Spleen (tissue), 7 donors: Measurements from ENCODE around the gene PMVK.

ENCODE experiments used
- CTCF ChIP-seq, 11 experiments: fragments of 200-600 bp in 7 of 11; fragments of 450-650 bp in 4 of 11; sonication (generic) in 4 of 11; IDR thresholded peaks in 8 of 11; conservative IDR thresholded peaks in 3 of 11; 1 replicate in 7 of 11; 2 replicates in 4 of 11; pipeline versions ENCODE4 v1.4.0 to v1.8.0; 2016 to 2021; ENCODE audit warnings: antibody characterized with exemption in 11 of 11, inconsistent platforms in 4 of 11, mild to moderate bottlenecking in 1 of 11
- POLR2A ChIP-seq, 3 donors: fragments of 450-650 bp; IDR thresholded peaks; one replicate each; pipeline ENCODE4 v1.5.1; 2017; ENCODE audit warnings: antibody characterized with exemption in 3 of 3, mild to moderate bottlenecking in 1 of 3
- POLR2AphosphoS5 ChIP-seq, 3 donors: sonication (generic); formaldehyde crosslinking; IDR thresholded peaks; one replicate each; pipeline ENCODE4 v1.5.1; 2017; ENCODE audit warnings: antibody characterized with exemption in 3 of 3
- donor health status: DM: no; HTN: no; CAD: no; lungs with moderate emphysema.
- donor health status: DM: no; HTN: no; CAD: no.
- donor health status: DM: no; HTN: no; CAD: no.

GRCh38 chr1:154877370-154877974, 59.0 kb downstream of the PMVK start:
- TF ChIP-seq CTCF (IDR thresholded peaks at IDR 0.05 in 8 of 11, conservative IDR thresholded peaks at IDR 0.05 in 3 of 11) (no peak), POLR2A (IDR thresholded peaks at IDR 0.05) (no peak), POLR2AphosphoS5 (IDR thresholded peaks at IDR 0.05) (no peak)
